GM23338 (cell line): Measurements from ENCODE around the gene DTHD1.

ENCODE experiments used
- CREB1 ChIP-seq: fragments of 250-450 bp; sonication (Bioruptor Pico); IDR thresholded peaks from 2 replicates; pipeline ENCODE4 v1.5.0; 2020; ENCODE audit warnings: low read depth, mild to moderate bottlenecking, moderate library complexity
- EZH2 ChIP-seq: fragments of 200-600 bp; sonication (generic); IDR thresholded peaks from one replicate; pipeline ENCODE4 v1.8.0; 2017; ENCODE audit warnings: antibody characterized with exemption, mild to moderate bottlenecking, low read depth; ENCODE audit not compliant: unreplicated experiment
- EZH2phosphoT487 ChIP-seq: fragments of 200-600 bp; sonication (generic); IDR thresholded peaks from one replicate; pipeline ENCODE4 v1.8.1; 2018; ENCODE audit warnings: antibody characterized with exemption; ENCODE audit not compliant: unreplicated experiment
- JUNB ChIP-seq: IDR thresholded peaks from one replicate; pipeline ENCODE4 v1.6.1; 2016; ENCODE audit warnings: antibody characterized with exemption; ENCODE audit not compliant: unreplicated experiment
- NANOG ChIP-seq: IDR thresholded peaks from 2 replicates; pipeline ENCODE4 v1.6.1; 2016; ENCODE audit warnings: antibody characterized with exemption, borderline replicate concordance
- POLR2AphosphoS5 ChIP-seq: IDR thresholded peaks from 2 replicates; pipeline ENCODE4 v1.6.1; 2016; ENCODE audit warnings: antibody characterized with exemption, low read depth
- TF ChIP-seq, protein P1 (sequence below), 2 experiments: fragments of 200-600 bp in 1 of 2; sonication (generic) in 1 of 2; conservative IDR thresholded peaks; 2 replicates each; pipeline versions ENCODE4 v1.5.1 to v1.6.1; 2016 to 2017; ENCODE audit warnings: antibody characterized with exemption in 2 of 2, low read depth in 2 of 2, mild to moderate bottlenecking in 2 of 2, moderate library complexity in 1 of 2
- TF ChIP-seq, protein P2 (sequence below): IDR thresholded peaks from one replicate; pipeline ENCODE4 v1.6.1; 2018; ENCODE audit warnings: antibody characterized with exemption; ENCODE audit not compliant: unreplicated experiment
- TF ChIP-seq, protein P3 (sequence below): IDR thresholded peaks from 2 replicates; pipeline ENCODE4 v1.6.1; 2016; ENCODE audit warnings: antibody characterized with exemption

DNA sequence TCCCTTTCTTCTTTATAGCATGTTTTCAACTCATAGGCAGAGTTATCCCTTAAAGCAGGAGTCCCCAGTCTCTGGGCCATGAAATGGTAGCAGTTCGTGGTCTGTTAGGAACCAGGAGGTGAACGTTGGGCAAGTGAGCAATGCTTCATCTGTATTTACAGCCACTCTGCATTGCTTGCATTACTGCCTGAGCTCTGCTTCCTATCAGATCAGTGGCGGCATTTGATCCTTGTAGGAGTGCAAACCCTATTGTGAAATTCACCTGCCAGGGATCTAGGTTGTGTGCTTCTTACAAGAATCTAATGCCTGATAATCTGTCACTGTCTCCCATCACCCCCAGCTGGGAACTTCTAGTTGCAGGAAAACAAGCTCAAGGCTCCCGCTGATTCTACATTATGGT, 39.8 kb downstream of the DTHD1 start:
- TF ChIP-seq, protein P1, sequence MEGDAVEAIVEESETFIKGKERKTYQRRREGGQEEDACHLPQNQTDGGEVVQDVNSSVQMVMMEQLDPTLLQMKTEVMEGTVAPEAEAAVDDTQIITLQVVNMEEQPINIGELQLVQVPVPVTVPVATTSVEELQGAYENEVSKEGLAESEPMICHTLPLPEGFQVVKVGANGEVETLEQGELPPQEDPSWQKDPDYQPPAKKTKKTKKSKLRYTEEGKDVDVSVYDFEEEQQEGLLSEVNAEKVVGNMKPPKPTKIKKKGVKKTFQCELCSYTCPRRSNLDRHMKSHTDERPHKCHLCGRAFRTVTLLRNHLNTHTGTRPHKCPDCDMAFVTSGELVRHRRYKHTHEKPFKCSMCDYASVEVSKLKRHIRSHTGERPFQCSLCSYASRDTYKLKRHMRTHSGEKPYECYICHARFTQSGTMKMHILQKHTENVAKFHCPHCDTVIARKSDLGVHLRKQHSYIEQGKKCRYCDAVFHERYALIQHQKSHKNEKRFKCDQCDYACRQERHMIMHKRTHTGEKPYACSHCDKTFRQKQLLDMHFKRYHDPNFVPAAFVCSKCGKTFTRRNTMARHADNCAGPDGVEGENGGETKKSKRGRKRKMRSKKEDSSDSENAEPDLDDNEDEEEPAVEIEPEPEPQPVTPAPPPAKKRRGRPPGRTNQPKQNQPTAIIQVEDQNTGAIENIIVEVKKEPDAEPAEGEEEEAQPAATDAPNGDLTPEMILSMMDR (conservative IDR thresholded peaks at IDR 0.05; ENCODE audit: low read depth in 2 of 2), result no peak
- TF ChIP-seq EZH2, result no peak
- TF ChIP-seq, protein P2, sequence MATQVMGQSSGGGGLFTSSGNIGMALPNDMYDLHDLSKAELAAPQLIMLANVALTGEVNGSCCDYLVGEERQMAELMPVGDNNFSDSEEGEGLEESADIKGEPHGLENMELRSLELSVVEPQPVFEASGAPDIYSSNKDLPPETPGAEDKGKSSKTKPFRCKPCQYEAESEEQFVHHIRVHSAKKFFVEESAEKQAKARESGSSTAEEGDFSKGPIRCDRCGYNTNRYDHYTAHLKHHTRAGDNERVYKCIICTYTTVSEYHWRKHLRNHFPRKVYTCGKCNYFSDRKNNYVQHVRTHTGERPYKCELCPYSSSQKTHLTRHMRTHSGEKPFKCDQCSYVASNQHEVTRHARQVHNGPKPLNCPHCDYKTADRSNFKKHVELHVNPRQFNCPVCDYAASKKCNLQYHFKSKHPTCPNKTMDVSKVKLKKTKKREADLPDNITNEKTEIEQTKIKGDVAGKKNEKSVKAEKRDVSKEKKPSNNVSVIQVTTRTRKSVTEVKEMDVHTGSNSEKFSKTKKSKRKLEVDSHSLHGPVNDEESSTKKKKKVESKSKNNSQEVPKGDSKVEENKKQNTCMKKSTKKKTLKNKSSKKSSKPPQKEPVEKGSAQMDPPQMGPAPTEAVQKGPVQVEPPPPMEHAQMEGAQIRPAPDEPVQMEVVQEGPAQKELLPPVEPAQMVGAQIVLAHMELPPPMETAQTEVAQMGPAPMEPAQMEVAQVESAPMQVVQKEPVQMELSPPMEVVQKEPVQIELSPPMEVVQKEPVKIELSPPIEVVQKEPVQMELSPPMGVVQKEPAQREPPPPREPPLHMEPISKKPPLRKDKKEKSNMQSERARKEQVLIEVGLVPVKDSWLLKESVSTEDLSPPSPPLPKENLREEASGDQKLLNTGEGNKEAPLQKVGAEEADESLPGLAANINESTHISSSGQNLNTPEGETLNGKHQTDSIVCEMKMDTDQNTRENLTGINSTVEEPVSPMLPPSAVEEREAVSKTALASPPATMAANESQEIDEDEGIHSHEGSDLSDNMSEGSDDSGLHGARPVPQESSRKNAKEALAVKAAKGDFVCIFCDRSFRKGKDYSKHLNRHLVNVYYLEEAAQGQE, result no peak
- TF ChIP-seq POLR2AphosphoS5, result no peak
- TF ChIP-seq, protein P3, sequence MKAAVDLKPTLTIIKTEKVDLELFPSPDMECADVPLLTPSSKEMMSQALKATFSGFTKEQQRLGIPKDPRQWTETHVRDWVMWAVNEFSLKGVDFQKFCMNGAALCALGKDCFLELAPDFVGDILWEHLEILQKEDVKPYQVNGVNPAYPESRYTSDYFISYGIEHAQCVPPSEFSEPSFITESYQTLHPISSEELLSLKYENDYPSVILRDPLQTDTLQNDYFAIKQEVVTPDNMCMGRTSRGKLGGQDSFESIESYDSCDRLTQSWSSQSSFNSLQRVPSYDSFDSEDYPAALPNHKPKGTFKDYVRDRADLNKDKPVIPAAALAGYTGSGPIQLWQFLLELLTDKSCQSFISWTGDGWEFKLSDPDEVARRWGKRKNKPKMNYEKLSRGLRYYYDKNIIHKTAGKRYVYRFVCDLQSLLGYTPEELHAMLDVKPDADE, result no peak
- no peak for TF ChIP-seq CREB1 (CRISPR knock-in tag)
- TF ChIP-seq JUNB, result no peak
- no peak for TF ChIP-seq EZH2phosphoT487
- TF ChIP-seq NANOG, result no peak
